NB4 (cell line): ENCODE data around the gene MPPED1.

Source experiments
- MYC ChIP-seq: IDR thresholded peaks from 2 replicates; pipeline ENCODE4 v1.6.1; 2011; ENCODE audit warnings: low read depth, low read length
- POLR2A ChIP-seq: IDR thresholded peaks from 2 replicates; pipeline ENCODE4 v1.6.1; 2011; ENCODE audit warnings: mild to moderate bottlenecking; ENCODE audit not compliant: insufficient read length; ENCODE audit errors: extremely low read depth
- TF ChIP-seq, protein P1 (sequence below): IDR thresholded peaks from one replicate; pipeline ENCODE4 v1.5.1; 2012; ENCODE audit warnings: low read depth, low read length

DNA sequence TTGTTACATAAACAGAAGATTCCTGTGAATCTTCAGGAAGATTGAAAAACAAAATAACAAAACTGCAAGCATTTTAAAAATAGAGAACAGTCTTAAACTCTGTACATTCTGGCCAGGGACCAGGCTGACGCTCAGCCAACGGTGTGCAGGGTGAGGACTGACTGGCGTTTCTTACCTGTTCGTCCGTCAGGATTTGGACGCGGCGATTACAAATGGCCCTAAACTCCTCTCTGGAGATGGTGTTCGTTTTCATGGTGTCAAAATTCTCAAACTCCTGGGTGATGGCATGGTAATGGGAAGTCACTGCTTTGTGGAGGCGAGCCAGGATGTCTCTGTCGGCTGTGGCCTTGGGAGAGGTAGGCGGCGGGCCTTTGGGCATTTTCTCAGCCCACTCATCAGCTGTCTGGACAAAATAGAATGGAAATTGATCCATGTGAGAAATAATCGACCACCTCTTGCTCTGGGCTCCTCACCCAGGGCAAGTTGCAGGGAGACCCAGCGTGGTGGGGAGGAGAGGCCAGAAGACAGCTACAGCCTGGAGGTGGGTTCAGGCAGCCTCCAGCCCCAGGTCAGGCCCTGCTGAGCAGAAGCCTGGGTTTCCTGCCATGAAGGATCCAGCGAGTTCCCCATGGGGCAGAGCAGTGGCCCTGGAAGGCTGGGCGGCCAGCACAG is 143.0 kb downstream of the MPPED1 start:
- TF ChIP-seq, protein P1, sequence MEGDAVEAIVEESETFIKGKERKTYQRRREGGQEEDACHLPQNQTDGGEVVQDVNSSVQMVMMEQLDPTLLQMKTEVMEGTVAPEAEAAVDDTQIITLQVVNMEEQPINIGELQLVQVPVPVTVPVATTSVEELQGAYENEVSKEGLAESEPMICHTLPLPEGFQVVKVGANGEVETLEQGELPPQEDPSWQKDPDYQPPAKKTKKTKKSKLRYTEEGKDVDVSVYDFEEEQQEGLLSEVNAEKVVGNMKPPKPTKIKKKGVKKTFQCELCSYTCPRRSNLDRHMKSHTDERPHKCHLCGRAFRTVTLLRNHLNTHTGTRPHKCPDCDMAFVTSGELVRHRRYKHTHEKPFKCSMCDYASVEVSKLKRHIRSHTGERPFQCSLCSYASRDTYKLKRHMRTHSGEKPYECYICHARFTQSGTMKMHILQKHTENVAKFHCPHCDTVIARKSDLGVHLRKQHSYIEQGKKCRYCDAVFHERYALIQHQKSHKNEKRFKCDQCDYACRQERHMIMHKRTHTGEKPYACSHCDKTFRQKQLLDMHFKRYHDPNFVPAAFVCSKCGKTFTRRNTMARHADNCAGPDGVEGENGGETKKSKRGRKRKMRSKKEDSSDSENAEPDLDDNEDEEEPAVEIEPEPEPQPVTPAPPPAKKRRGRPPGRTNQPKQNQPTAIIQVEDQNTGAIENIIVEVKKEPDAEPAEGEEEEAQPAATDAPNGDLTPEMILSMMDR = no peak
- TF ChIP-seq POLR2A (no peak), MYC (no peak)
